Measurements from ENCODE around the gene RHBDL1. TPM values are rescaled to one million over a fixed set of nuclear protein-coding genes. Genes with fewer than 3 reads are reported as not detected.

Gene RHBDL1
- total RNA-seq, 1 experiment from 2014 or later = 12.7 TPM

- H4K20me1 ChIP-seq (ENCODE audit: insufficient read depth) = no peaks in the 10 kb centered on the region
- H3K79me2 ChIP-seq (ENCODE audit: insufficient read depth, low read length) = no peaks in the 10 kb centered on the region
- H3K27me3 ChIP-seq (ENCODE audit: insufficient read depth, low read length) = no peaks in the 10 kb centered on the region
- no peak overlapping the region for H3K4me3 ChIP-seq (replicated peaks in 1 of 2; ENCODE audit: low read depth in 1 of 2, low read length in 2 of 2)
- H3K4me1 ChIP-seq (ENCODE audit: control insufficient read depth in 1 of 2, insufficient read depth in 2 of 2, low read length in 2 of 2) = peaks cover 3 to 9% of the 10 kb centered on the region in 2 experiments; a peak in 2 of 4 replicates
- H3K9me2 ChIP-seq (ENCODE audit: insufficient read depth) = no peaks in the 10 kb centered on the region
- TF ChIP-seq FOSL1 (IDR thresholded peaks at IDR 0.05; ENCODE audit: low read depth) (no peak), EZH2phosphoT487 (IDR thresholded peaks at IDR 0.05; ENCODE audit: borderline replicate concordance) (no peak), CEBPB (IDR thresholded peaks at IDR 0.05; ENCODE audit: low read depth) (no peak), ZBTB33 (IDR thresholded peaks at IDR 0.05; ENCODE audit: extremely low read depth, insufficient replicate concordance, low read length) (no peak), SIN3A (IDR thresholded peaks at IDR 0.05; ENCODE audit: low read depth) (no peak), ELF1 (IDR thresholded peaks at IDR 0.05; ENCODE audit: borderline replicate concordance, low read depth) (no peak), YY1 (IDR thresholded peaks at IDR 0.05; ENCODE audit: extremely low read depth, insufficient replicate concordance, low read depth, low read length) (no peak), SRF (IDR thresholded peaks at IDR 0.05; ENCODE audit: low read depth) (no peak), RAD21 (IDR thresholded peaks at IDR 0.05; ENCODE audit: low read depth) (no peak), TCF7L2 (IDR thresholded peaks at IDR 0.05; ENCODE audit: borderline replicate concordance, extremely low read depth, insufficient read depth, insufficient read length) (no peak), POLR2A (IDR thresholded peaks at IDR 0.05; ENCODE audit: borderline replicate concordance, extremely low read depth, insufficient read depth, insufficient read length) (no peak), REST (IDR thresholded peaks at IDR 0.05; ENCODE audit: low read depth) (no peak), MAX (IDR thresholded peaks at IDR 0.05) (no peak), SP1 (IDR thresholded peaks at IDR 0.05; ENCODE audit: low read depth) (no peak), EGR1 (IDR thresholded peaks at IDR 0.05; ENCODE audit: low read depth) (no peak), CBX3 (IDR thresholded peaks at IDR 0.05; ENCODE audit: low read depth) (no peak), ZFX (IDR thresholded peaks at IDR 0.05) (no peak), JUND (IDR thresholded peaks at IDR 0.05) (no peak), ZNF274 (IDR thresholded peaks at IDR 0.05; ENCODE audit: low read depth, low read length) (no peak)
- peak overlapping the region; percentile 30; the same call in 1 of the 2 replicates for H3K4me2 ChIP-seq (ENCODE audit: low read length)
- no peaks in the 10 kb centered on the region for H3K36me3 ChIP-seq (ENCODE audit: control insufficient read depth in 1 of 2, insufficient read depth in 2 of 2, low read length in 2 of 2)
- ATAC-seq = no peak; the same call in 1 of the 2 replicates
- H3K9me3 ChIP-seq (ENCODE audit: control insufficient read depth in 1 of 2, insufficient read depth in 1 of 2, low read depth in 1 of 2, low read length in 2 of 2) = no peaks in the 10 kb centered on the region
- H2AFZ ChIP-seq (ENCODE audit: low read depth, low read length, poor library complexity, severe bottlenecking) = no peak overlapping the region
- peak overlapping the region; percentile 67; the same call in 1 of the 2 replicates for H3K27ac ChIP-seq (ENCODE audit: low read depth, low read length)
- peak overlapping the region; percentile 33 for H3K9ac ChIP-seq (ENCODE audit: low read length)
- intact Hi-C loops (cut with micrococcal nuclease) = loop anchor here (2.0 kb wide), 1 partner anchor 83 kb away; no protein-coding TSS in a partner anchor
- no peak for DNase-seq (ENCODE audit: low read depth, low spot score)
- RAD21 ChIA-PET (ENCODE audit: low non-redundant PET in 1 of 2, low total read pairs in 2 of 2, uncharacterized antibody in 2 of 2, unreplicated experiment in 2 of 2) = no interaction called here
- POLR2A ChIA-PET = no interaction called here
- CTCF ChIA-PET = interaction anchor here (1.0 to 2.6 kb wide), 2 partner anchors 13 to 82 kb away, joined by 3 to 13 read pairs; partner anchors contain the start of gene WDR90
- no TSS peak for BruUV-seq (replicated peaks)
These were observed 14.2 kb upstream of the RHBDL1 start for GRCh38 chr16:661184-661821.

All from HCT116 (cell line).